Thymus (tissue), 11 donors: ENCODE measurements around the gene POLDIP2. TPM values are rescaled to one million over a fixed set of nuclear protein-coding genes. Genes with fewer than 3 reads are reported as not detected.
A peak's percentile ranks its signal among the peaks of the same experiment; 100 is the strongest.

ENCODE experiments used
- DNase-seq, 9 donors: peaks; one replicate each; pipeline ENCODE4 v3.0.0-alpha.2; 2013; ENCODE audit warnings: low spot score in 9 of 9, low read depth in 6 of 9, missing footprints in 1 of 9
- H3K27ac ChIP-seq, 2 donors: one replicate each; pipeline ENCODE4 v1.5.1; 2013; ENCODE audit warnings: control low read depth in 1 of 2, low read depth in 1 of 2, low read length in 1 of 2, mild to moderate bottlenecking in 1 of 2, moderate library complexity in 1 of 2
- H3K27me3 ChIP-seq, 2 donors: one replicate each; pipeline ENCODE4 v1.5.1; 2013; ENCODE audit warnings: low read length in 1 of 2; ENCODE audit not compliant: control insufficient read depth in 2 of 2, insufficient read depth in 1 of 2
- H3K36me3 ChIP-seq, 2 donors: one replicate each; pipeline ENCODE4 v1.5.1; 2013; ENCODE audit warnings: low read length in 1 of 2, mild to moderate bottlenecking in 1 of 2, moderate library complexity in 1 of 2; ENCODE audit not compliant: control insufficient read depth in 2 of 2, insufficient read depth in 2 of 2
- H3K4me1 ChIP-seq, 2 donors: one replicate each; pipeline ENCODE4 v1.5.1; 2013; ENCODE audit warnings: low read length in 2 of 2; ENCODE audit not compliant: control insufficient read depth in 2 of 2, insufficient read depth in 2 of 2
- H3K4me3 ChIP-seq, 2 donors: one replicate each; pipeline ENCODE4 v1.5.1; 2013; ENCODE audit warnings: low read length in 2 of 2, control low read depth in 1 of 2, mild to moderate bottlenecking in 1 of 2
- H3K9me3 ChIP-seq, 2 donors: one replicate each; pipeline ENCODE4 v1.5.1; 2013; ENCODE audit warnings: low read length in 1 of 2, mild to moderate bottlenecking in 1 of 2; ENCODE audit not compliant: control insufficient read depth in 2 of 2, insufficient read depth in 1 of 2
- WGBS: extraction: QIAGEN DNeasy Blood & Tissue Kit; methylation state at CpG from one replicate; pipeline ENCODE4 v1.1.7; 2013; 5-methylcytosine and 5-hydroxymethylcytosine counted together
- polyA plus RNA-seq: library from polyadenylated mRNA; stranded (reverse); fragments of 200-250 nt; gene quantifications from one replicate; pipeline ENCODE4 v1.2.3, GENCODE V29; 2013
- total RNA-seq: library from RNA; stranded (reverse); fragments of 120-200 nt; gene quantifications from one replicate; pipeline ENCODE4 v1.2.4, GENCODE V29; 2013
- donor health status: healthy.

Gene POLDIP2
- total and polyA plus RNA-seq, 2 donors: 37.6 to 52.5 TPM

GRCh38 chr17:28392491-28392890, 35.2 kb upstream of the POLDIP2 start:
- Histone ChIP-seq H3K4me3 (no peak overlapping the region), H3K36me3 (peaks cover 0 to 4% of the 10 kb centered on the region in 2 donors), H3K27me3 (peaks cover 0 to 6% of the 10 kb centered on the region in 2 donors), H3K4me1 (no peaks in the 10 kb centered on the region), H3K27ac (no peak overlapping the region), H3K9me3 (no peaks in the 10 kb centered on the region)
- WGBS: 95% methylated on average over 10 of the region's 10 CpGs
- no peak for DNase-seq

- H3K4me1 ChIP-seq: no peaks in the 10 kb centered on the region
- peaks cover 0 to 4% of the 10 kb centered on the region in 2 donors for H3K36me3 ChIP-seq
- H3K27me3 ChIP-seq: peaks cover 0 to 15% of the 10 kb centered on the region in 2 donors
- no peak overlapping the region for H3K4me3 ChIP-seq
- no peak overlapping the region for H3K27ac ChIP-seq
- DNase-seq: no peak
- no peaks in the 10 kb centered on the region for H3K9me3 ChIP-seq
- 90% methylated on average over 2 of the region's 2 CpGs for WGBS
These were observed 34.1 kb upstream of the POLDIP2 start for GRCh38 chr17:28391401-28391800.

GRCh38 chr17:28390984-28391383, 33.7 kb upstream of the POLDIP2 start:
- WGBS: 98% methylated on average over 1 of the region's 1 CpG
- Histone ChIP-seq H3K4me1 (no peaks in the 10 kb centered on the region), H3K27ac (no peak overlapping the region), H3K4me3 (no peak overlapping the region), H3K9me3 (no peaks in the 10 kb centered on the region), H3K36me3 (peaks cover 0 to 4% of the 10 kb centered on the region in 2 donors), H3K27me3 (peaks cover 0 to 18% of the 10 kb centered on the region in 2 donors)
- DNase-seq: no peak

GRCh38 chr17:28390563-28390962, 33.2 kb upstream of the POLDIP2 start:
- no peak overlapping the region for H3K27ac ChIP-seq
- no peaks in the 10 kb centered on the region for H3K9me3 ChIP-seq
- H3K36me3 ChIP-seq: peaks cover 0 to 4% of the 10 kb centered on the region in 2 donors
- no peak overlapping the region for H3K4me3 ChIP-seq
- no peaks in the 10 kb centered on the region for H3K4me1 ChIP-seq
- WGBS: 99% methylated on average over 2 of the region's 2 CpGs
- no peak for DNase-seq
- H3K27me3 ChIP-seq: peaks cover under 1 to 22% of the 10 kb centered on the region in 2 donors

GRCh38 chr17:28390141-28390540, 32.8 kb upstream of the POLDIP2 start:
- Histone ChIP-seq H3K27me3 (peaks cover 4 to 26% of the 10 kb centered on the region in 2 donors), H3K4me3 (no peak overlapping the region), H3K9me3 (no peaks in the 10 kb centered on the region), H3K4me1 (peaks cover 0 to 2% of the 10 kb centered on the region in 2 donors), H3K27ac (no peak overlapping the region), H3K36me3 (peaks cover 0 to 4% of the 10 kb centered on the region in 2 donors)
- DNase-seq: no peak
- WGBS: 98% methylated on average over 1 of the region's 1 CpG

GRCh38 chr17:28388106-28388505, 30.8 kb upstream of the POLDIP2 start:
- DNase-seq: no peak
- Histone ChIP-seq H3K9me3 (no peaks in the 10 kb centered on the region), H3K27me3 (peaks cover 7 to 47% of the 10 kb centered on the region in 2 donors), H3K4me1 (peaks cover 3 to 8% of the 10 kb centered on the region in 2 donors), H3K36me3 (peaks cover 0 to 4% of the 10 kb centered on the region in 2 donors), H3K27ac (no peak overlapping the region), H3K4me3 (no peak overlapping the region)
- whole genome bisulfite sequencing: 98% methylated on average over 11 of the region's 11 CpGs

GRCh38 chr17:28386391-28386790, 29.1 kb upstream of the POLDIP2 start:
- no peak for DNase-seq
- H3K9me3 ChIP-seq: no peaks in the 10 kb centered on the region
- no peak overlapping the region for H3K4me3 ChIP-seq
- H3K27me3 ChIP-seq: peaks cover 10 to 61% of the 10 kb centered on the region in 2 donors
- H3K27ac ChIP-seq: no peak overlapping the region
- peaks cover 3 to 9% of the 10 kb centered on the region in 2 donors for H3K4me1 ChIP-seq
- H3K36me3 ChIP-seq: peaks cover 0 to 4% of the 10 kb centered on the region in 2 donors

- peaks cover 0 to 4% of the 10 kb centered on the region in 2 donors for H3K36me3 ChIP-seq
- H3K27me3 ChIP-seq: peaks cover 19 to 71% of the 10 kb centered on the region in 2 donors
- no peak overlapping the region for H3K27ac ChIP-seq
- no peaks in the 10 kb centered on the region for H3K9me3 ChIP-seq
- 78% methylated on average over 8 of the region's 8 CpGs for WGBS
- H3K4me1 ChIP-seq: peaks cover 3 to 12% of the 10 kb centered on the region in 2 donors
- DNase-seq: no peak
- H3K4me3 ChIP-seq: peak overlapping the region in 1 of 2 donors; percentile 56
These were observed 28.1 kb upstream of the POLDIP2 start for GRCh38 chr17:28385406-28385805.

- no peak for DNase-seq
- H3K36me3 ChIP-seq: peaks cover 0 to 4% of the 10 kb centered on the region in 2 donors
- peak overlapping the region; percentile 40 to 56 for H3K4me3 ChIP-seq
- H3K4me1 ChIP-seq: peaks cover 3 to 12% of the 10 kb centered on the region in 2 donors
- H3K9me3 ChIP-seq: no peaks in the 10 kb centered on the region
- 10% methylated on average over 29 of the region's 29 CpGs for whole genome bisulfite sequencing
- H3K27me3 ChIP-seq: peaks cover 19 to 75% of the 10 kb centered on the region in 2 donors
- H3K27ac ChIP-seq: no peak overlapping the region
These were observed 27.7 kb upstream of the POLDIP2 start for GRCh38 chr17:28385037-28385400.
